Esophagus mucosa (tissue), 1 donor: ENCODE measurements around the gene TNKS2. TPM values are rescaled to one million over a fixed set of nuclear protein-coding genes. Genes with fewer than 3 reads are reported as not detected.
"Not testable (repeated sequence)": the region's sequence is repeated elsewhere in the genome, so short reads cannot be mapped to it uniquely, and the experiment has no call there.

Experiments
- ATAC-seq: fragments of 200-7000 bp; cut with Tn5 transposase; one replicate; pipeline ENCODE4 v1.9.1; 2020
- total RNA-seq: library from RNA; stranded (reverse); gene quantifications from one replicate; pipeline ENCODE4 v1.2.4, GENCODE V29; 2023
- donor health status: DM: yes; HTN: yes; CAD: no.

The TNKS2 gene
- total RNA-seq = 28.4 TPM

DNA sequence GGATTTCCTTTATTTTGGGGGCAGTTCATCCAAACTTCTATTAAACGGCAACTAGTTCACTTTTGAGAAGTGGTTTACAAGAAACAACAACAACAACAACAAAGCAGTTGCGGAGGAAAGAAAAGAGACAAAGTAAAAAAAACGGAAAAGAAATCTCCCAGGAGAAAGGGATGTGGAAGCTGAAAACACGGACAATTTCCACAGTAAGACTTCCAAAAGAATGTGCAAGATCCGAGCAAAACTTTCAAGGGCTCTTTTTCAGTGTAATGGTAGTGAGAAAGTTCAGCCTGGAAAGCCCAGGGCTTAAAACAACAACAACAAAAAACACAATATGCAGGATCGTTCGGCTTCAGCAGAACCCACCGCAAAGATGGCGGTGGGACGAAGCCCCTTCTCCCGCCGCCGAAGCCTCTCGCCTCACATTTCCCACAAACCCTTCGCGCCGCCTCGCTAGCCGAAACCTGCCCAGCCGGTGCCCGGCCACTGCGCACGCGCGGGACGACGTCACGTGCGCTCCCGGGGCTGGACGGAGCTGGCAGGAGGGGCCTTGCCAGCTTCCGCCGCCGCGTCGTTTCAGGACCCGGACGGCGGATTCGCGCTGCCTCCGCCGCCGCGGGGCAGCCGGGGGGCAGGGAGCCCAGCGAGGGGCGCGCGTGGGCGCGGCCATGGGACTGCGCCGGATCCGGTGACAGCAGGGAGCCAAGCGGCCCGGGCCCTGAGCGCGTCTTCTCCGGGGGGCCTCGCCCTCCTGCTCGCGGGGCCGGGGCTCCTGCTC, at the start of gene TNKS2:
TNKS2 (plus strand) TSS at position 553 of the 775 bp plus-strand sequence. CDS start 265 bp downstream, outside the sequence.
- peak; percentile 90 for ATAC-seq

DNA sequence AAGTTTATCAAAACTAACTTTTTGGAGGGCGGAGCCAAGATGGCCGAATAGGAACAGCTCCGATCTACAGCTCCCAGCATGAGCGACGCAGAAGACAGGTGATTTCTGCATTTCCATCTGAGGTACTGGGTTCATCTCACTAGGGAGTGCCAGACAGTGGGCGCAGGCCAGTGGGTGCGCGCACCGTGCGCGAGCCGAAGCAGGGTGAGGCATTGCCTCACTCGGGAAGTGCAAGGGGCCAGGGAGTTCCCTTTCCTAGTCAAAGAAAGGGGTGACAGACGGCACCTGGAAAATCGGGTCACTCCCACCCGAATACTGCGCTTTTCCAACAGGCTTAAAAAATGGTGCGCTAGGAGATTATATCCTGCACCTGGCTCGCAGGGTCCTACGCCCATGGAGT, 48.6 kb upstream of the TNKS2 start:
- not testable (repeated sequence) for ATAC-seq

DNA sequence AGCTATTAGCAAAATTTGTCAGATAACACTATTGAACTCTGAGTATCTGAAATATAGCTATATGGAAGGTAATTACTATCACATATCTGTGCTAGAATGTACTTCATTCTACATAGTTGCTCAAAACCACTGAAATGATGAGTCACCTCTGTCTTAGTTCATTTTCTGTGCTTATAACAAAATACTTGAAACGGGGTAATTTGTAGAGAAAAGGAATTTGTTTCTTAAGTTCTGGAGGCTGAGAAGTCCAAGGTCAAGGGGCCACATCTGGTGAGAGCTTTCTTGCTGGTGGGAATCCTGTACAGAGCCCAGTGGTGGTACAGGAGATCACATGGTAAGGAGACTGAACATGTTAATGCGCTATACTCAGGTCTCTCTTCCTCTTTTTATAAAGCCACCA, 41.9 kb upstream of the TNKS2 start:
- no peak for ATAC-seq

- peak; percentile 76 for ATAC-seq
Observed at GRCh38 chr10:91758303-91759146, 39.7 kb upstream of the TNKS2 start.

DNA sequence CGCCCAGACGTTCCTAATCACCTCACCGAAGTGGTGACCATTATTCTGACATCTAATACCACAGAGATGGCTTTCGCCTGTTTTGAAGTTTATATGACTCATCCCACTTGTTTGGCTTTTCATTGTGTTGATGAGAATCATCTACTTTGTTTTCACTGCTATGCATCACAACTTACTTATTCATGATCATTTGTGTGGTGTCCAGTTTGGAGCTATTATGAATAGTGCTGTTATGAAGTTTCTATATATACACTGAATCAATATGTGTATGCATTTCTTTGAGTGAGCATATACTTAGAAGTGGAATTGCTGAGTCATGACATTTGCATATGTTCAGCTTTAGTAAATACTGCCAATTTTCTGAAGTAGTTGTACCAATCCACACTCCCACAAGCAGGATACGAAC, 38.6 kb upstream of the TNKS2 start:
- ATAC-seq = peak; percentile 39

- no peak for ATAC-seq
Observed at GRCh38 chr10:91761721-91762120, 36.5 kb upstream of the TNKS2 start.

GRCh38 chr10:91762878-91763277, 35.3 kb upstream of the TNKS2 start:
- no peak for ATAC-seq

- no peak for ATAC-seq
Observed at GRCh38 chr10:91766676-91767075, 31.6 kb upstream of the TNKS2 start.

DNA sequence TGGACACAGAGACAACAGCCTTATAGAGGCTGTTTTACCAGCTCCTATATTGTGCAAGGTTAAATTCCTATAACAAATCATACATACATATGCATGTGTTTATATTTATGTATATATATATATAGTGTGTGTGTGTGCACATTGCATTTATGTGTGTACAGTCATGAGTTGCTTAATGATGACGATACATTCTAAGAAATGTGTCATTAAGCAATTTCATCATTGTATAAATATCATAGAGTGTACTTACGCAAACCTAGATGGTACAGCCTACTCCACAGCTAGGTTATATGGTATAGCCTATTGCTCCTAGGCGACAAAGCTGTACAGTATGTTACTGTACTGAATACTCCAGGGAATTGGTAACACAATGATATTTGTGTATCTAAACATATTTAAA, 30.1 kb upstream of the TNKS2 start:
- peak; percentile 68 for ATAC-seq

DNA sequence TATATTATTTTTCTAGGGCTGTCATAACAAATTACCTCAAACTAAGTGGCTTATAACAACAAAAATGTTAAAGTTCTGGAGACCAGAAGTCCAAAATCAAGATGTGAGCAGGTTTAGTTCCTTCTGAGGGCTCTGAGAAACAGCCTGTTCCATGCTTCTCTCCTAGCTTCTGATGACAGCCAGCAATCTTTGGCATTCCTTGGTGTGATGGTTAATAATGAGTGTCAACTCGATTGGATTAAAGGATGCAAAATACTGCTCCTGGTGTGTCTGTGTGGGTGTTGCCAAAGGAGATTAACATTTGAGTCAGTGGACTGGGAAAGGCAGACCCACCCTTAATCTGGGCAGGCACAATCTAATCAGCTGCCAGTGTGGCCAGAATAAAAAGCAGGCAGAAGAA, 26.3 kb upstream of the TNKS2 start:
- no peak for ATAC-seq

DNA sequence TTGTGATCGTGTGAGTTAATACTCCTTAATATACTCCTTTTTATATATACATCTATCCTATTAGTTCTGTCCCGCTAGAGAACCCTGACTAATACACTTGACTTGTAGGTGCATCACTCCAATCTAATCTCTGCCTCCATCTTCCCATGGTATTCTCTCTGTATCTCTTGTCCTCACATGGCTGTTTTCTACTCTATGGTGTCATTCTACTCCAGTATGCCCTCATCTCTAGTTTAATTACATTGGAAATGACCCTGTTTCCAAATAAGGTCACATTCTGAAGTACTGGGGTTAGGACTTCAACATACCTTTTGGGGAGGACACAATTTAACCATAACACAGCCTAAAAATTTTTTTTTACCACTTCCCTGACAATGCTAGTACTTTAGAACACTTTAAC, 25.8 kb upstream of the TNKS2 start:
- ATAC-seq = no peak

DNA sequence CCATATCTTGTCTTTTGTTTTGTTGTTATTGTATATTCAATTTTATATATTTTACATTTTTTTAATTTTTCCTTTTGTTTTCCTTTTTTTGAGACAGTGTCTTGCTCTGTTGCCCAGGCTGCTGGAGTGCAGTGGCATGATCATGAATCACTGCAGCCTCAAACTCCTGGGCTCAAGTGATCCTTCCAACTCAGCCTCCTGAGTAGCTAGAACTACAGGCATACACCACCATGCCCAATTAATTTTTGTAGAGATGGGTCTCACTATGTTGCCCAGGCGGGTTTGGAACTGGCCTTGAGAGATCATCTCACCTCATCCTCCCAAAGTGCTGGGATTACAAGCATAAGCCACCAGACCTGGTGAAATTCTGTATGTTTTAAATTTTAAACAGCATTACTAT, 25.4 kb upstream of the TNKS2 start:
- no peak for ATAC-seq

GRCh38 chr10:91774571-91774970, 23.7 kb upstream of the TNKS2 start:
- no peak for ATAC-seq

DNA sequence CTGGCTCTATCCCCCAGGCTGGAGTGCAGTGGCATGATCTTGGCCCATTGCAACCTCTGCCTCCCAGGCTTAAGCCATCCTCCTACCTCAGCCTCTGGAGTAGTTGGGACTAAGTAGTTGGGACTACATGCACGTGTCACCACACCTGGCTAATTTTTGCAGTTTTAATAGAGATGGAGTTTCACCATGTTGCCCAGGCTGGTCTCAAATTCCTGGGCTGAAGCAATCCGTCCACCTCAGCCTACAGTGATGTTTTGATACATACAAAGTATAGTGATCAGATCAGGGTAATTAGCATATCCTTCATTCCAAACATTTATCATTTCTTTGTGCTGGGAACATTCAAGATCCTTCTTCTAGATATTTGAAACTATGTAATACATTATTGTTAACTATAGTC, 22.5 kb upstream of the TNKS2 start:
- ATAC-seq = no peak

DNA sequence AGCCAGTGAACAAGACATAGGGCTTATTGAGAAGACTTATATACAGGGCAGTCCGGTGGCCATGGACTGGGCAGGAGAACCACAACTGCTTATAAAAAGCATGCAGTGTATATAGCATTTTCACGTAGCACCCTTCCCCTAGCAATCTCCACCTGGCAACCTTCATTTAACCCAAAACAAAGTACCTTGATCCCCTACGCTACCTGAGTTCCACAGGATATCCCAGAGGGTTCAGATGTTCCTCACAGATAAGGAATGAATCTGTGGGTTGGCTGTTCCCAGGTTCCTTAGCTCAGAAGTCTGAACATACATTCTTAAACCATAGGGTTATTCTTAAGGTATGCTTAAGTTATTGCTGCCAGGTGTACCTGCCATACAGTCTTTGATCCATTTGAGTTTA, 22.0 kb upstream of the TNKS2 start:
- ATAC-seq = no peak

DNA sequence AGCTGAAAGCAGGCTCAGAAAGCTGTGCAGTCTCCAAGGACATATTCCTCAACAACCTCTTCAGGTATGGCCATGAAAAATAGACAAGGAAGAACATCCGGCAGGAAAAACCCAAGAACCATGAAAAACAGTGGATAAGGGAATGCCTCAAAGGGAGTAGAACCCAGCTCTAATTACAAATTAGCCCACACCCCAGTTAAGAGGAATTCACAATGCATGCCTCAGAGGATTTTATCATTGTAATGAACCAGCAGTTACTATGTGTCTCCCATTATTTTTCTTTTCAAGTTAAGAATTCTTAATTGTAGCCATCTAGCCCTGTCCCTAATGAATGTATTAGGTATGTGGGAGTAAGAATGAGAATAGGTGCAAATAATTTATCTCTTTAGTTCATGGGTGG, 19.7 kb upstream of the TNKS2 start:
- no peak for ATAC-seq

DNA sequence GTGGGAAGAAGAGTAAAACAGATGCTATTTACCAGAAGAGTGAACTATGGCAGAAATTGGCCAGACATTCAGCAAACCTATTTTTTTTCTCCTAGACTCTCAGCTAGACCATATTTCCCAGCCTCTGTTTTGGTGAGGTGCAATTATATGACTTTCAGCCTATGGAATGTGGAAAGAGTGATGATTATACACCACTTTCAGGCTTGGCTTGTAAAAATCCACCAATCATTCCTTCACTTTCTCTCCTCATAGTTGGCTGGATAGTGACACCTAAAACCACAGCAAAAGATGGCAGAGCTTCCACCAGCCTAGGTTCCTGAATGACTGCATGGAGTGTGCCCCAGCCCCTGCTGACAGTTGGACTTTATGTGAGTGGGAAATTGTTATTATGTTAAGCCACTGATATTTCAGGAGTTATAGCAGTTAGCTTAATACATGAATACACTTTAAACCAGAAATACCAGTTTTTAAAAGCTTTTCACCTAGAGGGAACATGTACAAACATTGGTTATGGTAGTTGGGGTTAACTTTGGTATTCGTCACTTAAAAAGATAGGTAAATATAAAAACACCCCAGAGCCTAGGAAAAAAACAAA, 19.1 kb upstream of the TNKS2 start:
- peak; percentile 87 for ATAC-seq

GRCh38 chr10:91782539-91782938, 15.7 kb upstream of the TNKS2 start:
- ATAC-seq = no peak

GRCh38 chr10:91785830-91786229, 12.4 kb upstream of the TNKS2 start:
- peak; percentile 60 for ATAC-seq

DNA sequence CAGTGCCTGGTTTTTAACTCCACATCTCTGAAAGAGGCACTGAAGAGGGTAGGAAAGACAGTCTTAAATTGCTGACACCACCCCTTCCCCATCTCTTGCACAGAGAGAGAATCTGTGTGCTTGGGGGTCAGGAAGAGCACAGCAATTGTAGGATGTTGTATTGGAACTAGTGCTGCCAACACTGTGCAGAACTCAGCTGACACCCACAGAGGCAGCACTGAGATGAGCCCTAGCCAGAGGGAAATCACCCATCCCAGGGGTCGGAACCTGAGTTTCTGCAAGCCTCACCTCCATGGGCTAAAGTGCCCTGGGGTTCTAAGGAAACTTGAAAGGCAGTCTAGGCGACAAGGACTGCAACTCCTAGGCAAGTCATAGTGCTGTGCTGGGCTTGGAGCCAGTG, 11.0 kb upstream of the TNKS2 start:
- no peak for ATAC-seq

GRCh38 chr10:91787810-91788209, 10.4 kb upstream of the TNKS2 start:
- ATAC-seq = peak; percentile 96

DNA sequence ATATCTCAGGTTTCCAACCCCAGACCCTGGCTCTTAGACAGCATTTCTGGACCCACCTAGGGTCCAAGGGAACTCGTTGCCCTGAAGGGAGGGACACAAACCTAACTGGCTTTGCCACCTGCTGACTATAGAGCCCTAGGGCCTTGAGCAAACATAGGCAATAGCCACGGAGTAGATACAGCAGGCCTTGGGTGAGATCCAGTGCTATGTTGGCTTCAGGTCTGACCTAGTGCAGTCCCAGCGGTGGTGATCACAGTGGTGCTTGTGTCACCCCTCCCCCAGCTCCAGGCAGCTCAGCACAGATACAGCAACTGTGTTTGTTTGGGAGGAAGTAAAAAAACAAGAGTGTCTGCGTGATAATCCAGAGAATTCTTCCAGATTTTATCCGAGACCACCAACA, 9.7 kb upstream of the TNKS2 start:
- ATAC-seq = peak; percentile 60

DNA sequence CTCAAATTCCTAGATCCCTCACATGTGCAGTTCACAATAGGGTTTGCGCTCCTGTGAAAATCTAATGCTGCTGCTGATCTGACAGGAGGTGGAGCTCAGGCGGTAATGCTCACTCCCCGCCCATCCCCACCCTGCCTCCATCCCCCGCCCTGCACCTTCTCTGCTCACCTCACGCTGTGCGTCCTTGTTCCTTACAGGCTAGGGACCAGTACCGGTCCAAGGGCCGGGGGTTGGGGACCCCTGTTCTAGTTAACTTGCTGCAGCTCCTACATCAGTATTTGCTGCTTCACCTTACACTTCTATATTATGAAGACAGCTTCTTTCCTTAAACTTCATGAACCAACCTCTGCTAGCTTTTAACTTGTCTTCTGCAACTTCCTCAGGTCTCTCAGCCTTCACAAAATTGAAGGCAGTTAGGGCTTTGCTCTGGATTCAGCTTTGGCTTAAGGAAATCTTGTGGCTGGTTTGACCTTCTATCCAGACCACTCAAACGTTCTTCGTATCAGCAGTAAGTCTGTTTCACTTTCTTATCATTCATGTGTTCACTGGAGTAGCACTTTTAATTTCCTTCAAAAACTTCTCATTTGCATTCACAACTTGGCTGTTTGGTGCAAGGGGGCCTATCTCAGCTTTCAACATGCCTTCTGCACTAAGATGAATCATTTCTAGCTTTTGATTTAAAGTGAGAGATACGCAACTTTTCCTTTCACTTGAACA, 1.7 kb upstream of the TNKS2 start:
- ATAC-seq = peak; percentile 54
